ENCODE measurements around the gene CCL5. TPM values are rescaled to one million over a fixed set of nuclear protein-coding genes. Genes with fewer than 3 reads are reported as not detected.
"Not testable (repeated sequence)": the region's sequence is repeated elsewhere in the genome, so short reads cannot be mapped to it uniquely, and the experiment has no call there.

Gene CCL5
- polyA plus RNA-seq, 3 donors: 0.96 to 1.4 (median 1.4) TPM

DNA sequence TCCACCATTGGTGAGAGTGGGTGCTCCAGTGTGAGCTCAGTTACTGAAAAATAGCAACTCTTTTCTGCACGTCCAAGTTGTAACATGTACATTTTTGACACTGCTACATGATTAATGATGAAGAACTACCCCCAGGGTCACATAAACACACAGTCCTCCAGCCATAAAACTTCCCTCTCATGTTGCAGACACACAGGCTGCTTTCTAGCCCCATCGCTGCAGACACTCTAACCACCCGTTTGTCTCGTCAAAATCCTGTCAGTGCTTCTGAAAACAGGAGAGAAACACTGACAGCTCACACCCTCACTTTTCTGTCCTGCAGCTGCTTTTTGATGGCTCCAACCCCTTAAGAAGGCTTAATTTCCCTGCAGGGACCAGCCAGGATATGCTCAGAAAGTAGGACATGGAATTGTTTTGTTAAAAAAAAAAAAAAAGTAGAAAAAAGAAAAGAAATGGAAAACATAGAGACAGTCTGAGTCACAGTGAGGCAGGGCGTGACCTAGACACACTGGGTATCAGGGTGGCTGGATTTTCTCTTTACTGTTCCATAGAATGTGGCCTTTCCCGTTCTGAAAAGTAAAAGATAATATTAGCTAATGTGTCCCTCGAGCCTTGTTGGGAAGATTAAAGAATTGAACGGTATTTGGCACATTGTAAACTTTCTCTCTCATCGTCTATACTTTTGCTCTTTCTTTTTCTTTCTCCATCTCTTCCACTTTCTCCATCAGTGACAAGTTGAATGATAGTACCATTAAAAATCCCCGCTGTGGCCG, 20.7 kb upstream of the CCL5 start:
- peak; percentile 65 for DNase-seq

DNA sequence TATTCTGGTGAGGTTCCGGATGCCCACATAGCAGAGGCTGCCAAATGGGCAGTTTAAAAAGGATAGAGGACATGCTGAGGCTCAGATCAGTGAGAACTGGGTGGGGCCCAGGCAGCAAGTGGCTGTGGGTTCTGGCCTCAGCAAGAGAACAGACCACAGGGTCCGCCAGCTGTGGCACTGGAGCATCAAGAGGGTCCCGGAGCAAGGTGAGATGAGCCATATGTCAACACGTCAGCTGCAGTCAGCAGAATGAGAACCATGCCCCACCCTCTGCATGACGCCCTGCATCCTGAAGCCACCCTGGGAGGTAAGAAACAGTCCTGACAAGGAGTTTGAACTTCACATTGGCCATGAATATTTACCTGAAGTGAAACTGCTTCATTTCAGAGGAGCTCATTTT, 20.1 kb upstream of the CCL5 start:
- no peak for DNase-seq

DNA sequence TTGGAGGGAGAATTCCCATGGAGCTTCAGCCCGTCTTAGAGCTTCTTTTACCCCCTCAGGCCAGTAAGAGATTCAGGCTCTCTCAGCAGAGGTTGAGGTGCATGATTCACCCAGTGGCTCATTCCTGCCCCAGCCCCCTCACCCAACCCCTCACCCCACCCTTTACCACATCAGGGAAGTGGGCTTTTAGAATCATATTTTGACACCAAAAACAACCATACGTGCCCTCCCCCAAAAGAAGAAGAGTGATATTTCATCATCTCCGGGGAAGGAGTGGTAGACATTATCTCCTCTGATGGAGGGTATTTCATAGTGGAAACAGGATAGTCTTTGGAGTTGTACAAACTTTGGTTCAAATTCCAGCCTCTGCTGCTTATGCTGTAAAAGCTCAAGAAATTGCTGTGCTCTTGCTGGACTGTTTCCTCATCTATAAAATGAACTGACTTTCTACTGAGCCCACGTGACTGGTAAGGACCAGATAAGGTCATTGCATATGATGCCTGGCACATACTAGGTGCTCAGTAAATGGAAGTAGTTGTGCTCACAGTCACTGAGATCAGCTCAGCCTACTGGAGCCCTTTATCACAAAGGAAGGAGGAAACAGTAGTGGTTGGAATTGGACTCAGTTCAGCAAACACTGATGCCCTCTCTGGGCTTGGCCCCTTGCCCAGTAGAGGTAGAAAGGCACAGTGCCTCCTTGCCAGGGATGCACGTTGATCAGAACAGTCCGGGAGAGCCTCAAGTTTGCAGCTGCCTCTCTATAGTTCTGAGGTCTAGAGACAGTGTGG, 18.3 kb upstream of the CCL5 start:
- DNase-seq: no peak

DNA sequence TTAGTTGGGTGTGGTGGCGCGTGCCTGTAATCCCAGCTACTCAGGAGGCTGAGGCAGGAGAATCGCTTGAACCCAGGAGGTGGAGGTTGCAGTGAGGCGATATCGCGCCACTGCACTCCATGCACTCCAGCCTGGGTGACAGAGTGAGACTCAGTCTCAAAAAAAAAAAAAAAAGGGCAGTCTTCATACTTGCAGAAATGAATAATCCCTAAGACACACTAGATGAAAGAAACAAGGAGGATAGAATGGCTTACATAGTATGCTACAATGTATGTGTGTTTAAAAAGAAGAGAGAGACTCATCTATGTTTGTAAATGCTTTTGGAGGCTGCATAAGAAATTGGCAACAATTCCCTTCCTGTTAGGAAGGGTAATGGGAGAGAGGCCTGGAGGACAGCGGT, 17.6 kb upstream of the CCL5 start:
- DNase-seq: not testable (repeated sequence)

DNA sequence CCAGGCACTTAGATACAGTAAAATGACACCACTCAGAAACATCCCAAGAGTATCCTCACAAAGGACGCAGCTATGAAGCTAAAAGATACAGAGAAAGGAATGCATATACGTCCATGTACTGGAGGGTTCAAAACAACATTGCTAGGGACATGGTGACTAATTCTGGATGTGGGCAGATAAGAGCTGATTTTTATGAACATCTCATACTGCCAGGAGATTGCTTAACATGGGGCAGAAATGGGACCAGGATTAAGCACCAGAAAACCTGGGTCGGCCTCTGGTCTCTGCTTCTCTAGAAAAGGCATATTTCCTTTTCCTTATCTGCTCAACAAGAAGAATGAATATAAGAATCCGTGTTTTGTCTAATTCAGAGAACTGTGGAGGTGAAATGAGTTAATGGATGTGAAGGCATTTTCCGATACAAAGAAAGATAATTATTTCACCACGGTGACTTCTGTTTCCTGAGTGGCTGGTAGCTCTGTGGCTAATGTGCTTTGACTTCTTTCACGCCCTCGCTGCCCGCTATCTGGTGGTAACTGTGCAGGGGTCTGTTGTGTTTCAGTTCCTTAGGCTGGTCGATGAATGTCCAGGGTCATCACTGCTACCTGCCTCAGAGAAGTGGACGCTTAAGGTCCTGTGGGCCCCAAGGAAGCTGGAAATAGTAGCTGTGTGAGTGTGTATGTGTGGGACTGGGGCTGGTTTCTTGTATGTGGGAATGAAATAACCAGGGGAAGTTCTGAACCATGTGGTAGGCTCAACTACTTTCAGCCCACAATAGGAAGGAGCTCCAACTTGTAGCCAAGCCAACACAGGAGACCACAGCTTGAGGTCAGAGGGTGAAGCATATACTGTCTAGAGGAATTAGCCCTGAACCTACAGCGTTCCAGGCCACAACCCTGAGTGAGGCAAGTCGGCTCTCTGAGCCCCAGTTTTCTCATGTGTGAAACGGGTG, 15.8 kb upstream of the CCL5 start:
- DNase-seq: no peak

DNA sequence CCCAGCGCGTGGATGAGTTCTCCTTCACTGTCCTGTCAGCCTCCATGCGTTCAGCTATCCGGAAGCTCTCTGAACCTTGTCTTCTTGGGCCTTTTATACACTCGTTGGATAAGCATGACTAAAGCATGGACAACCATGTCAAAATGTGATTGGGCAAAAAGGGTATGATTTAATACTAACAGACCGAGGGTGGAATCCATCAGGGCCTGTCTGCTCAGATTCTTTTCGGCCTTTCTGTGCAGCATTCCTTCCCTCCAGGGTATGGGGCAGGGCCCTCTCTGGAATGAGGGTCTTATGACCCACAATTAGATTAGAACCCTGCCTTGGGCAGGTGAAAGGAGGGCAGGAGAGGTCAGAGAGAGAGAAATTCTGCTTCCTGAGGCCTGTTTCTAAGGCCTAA, 14.0 kb upstream of the CCL5 start:
- DNase-seq: no peak

DNA sequence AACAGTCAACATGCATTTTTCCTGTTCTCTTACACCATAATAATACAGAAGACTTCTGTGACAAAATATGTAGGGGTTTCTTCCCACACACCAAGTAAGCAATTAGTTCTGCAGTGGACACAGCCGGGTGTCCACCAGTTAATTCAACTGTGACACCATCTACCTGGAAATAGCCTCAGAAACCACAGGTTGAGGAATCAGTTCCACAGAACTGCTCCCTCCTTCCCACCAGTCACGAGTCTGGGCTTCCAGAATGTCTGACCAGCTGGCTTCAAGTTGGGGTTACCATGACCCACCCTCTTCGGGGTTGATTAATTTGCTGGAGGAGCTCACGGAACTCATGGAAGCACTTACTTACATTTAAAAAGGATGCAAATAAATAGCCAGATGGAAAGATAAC, 13.6 kb upstream of the CCL5 start:
- no peak for DNase-seq

DNA sequence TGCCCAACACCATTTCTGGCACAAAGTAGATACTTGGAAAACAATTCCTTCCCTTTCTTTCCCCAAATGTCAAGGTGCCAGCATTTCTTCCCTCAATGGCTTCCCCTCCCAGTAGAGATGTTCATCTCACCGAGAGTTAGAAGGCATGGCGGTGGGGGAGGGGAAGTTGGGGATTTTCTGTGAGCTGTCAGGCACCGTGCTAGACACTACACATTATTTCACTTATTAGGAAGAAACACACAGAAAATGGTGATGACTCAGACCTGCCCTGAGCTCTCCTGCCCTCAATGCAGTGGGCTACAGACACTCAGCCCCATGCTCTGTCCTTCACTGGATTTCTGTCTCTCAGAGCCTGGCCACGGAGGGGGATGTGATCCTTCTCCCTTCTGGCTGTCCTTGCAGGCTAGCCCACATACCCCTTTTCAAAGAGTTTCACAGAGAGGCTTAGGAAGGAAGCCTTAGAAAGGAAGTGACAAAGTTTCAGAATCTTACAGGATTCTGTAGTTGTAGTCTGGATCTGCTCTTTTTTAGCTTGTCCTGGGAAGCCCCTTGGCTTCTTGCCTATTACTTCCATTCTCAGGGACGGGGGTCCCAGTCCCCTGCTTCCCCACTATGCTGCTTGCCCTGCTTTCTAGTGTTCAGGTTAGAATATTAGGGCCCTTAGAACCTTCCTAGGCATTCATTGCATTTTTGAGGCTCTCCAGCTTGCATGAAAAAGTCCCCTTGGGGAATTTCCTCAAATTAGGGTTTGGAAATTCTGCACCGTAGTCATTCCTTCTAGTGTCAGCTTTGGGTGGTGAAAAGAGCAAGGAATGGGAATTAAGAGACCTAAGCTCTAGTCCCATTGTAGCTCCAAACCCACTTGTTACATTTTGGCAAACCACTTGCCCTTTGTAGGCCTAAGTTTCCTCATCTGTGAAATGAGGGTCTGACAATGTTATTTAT, 12.2 kb upstream of the CCL5 start:
- DNase-seq: no peak

DNA sequence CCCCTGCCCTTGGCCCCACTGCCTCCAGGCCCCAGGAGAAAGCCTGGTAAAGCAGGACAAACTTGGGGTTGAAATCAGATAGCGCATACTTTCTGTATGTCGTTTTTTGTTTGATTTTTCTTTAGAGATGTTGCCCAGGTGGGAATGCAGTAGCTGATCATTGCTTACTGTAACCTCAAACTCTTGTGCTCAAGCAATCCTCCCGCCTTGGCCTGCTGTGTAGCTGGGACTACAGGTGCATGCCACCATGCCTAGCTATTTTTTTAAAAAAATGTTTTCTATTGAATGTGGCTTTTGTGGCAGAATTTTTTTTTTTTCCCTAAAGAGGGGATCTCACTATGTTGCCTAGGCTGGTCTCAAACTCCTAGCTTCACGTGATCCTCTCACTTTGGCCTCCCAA, 11.1 kb upstream of the CCL5 start:
- no peak for DNase-seq

DNA sequence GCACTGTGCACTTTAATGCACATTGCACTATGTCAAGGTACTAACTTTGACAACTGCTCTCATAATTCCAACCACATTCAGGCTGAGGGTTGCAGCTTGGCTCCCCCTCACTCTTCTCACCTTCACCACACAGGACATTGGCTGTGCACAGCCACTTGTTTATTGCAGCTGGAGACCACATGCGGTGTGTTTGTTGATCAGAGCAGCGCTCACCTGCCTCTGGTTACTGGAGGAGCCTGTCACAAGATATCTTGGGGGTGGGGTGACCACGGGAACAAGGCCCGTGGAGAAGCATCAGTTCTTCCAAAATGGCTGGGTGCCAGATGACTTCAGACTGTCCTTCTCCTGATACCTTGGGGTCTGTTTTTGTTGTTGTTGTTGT, 10.6 kb upstream of the CCL5 start:
- no peak for DNase-seq

DNA sequence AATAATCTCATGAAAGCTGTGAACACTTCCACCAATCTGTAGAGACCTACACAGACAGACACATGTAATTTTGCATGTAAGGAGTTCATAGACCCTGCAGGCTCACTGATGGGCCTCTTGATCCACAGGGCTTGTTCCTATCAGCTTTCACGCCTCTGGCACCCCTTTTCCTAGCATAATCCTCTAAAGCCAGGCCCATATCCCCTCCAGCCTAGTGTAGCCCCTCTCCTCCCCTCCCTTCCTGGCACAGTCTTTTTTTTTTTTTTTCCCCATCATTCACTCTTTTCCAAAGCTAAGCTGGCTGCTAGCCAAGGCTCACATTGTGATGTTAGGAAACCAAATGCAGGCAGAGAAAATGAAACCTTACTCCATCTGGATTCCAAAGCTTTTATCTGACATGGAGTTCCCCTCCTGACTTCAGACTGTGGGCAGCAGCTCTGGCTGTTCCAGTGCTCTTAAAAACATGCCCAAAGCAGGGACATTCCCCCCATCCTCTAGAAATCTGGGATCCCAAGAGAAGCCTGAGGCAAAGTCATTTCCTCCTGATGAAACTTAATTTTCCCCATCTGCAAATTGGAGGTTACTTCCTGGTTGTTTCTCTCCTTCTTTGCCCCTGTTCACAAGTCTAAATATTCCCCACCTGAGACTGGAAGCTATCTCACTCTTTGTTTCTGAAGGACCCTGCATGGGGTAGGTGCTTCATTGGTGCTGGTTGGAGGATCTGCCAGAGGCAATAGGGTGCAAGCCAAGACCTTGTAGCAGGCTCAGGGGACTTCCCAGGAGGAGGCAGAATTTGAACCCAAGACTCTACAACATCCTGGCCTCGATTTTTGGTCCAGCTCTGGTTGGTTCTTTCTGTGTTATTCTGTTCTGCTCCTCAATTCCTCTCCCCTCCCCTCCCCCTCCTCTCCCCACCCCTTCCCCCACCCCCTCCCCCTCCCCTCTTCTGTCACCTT, 9.9 kb upstream of the CCL5 start:
- peak; percentile 74 for DNase-seq

DNA sequence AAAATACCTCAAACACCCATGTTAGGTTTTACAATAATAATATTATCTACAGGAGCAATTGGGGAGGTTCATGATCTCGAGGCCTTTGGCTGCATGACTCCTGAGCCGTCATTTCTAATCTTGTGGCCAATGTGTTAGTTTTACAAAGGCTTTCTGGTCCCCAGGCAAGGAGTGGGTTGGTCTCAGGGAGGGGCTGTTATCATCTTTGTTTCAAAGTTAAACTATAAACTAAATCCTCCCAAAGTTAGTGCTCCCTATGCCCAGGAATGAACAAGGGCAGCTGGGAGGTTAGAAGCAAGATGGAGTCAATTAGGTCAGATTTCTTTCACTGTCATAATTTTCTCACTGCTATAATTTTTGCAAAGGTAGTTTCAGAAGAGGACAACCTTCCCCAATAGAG, 9.1 kb upstream of the CCL5 start:
- DNase-seq: no peak

DNA sequence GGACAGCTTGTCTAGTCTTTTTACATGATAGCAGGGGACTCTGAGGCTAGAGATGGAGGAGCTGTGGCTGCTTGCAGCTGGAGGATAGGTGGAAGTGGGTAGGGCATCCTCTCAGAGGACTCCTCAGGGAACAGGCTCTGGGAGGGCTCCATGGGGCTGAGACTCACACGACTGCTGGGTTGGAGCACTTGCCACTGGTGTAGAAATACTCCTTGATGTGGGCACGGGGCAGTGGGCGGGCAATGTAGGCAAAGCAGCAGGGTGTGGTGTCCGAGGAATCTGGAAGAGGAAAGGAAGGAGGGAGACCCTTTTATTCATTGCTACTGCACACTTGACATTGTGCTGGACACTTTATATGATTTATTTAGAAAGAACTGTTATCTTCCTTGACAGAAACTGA, 1.8 kb downstream of the CCL5 start:
- no peak for DNase-seq

DNA sequence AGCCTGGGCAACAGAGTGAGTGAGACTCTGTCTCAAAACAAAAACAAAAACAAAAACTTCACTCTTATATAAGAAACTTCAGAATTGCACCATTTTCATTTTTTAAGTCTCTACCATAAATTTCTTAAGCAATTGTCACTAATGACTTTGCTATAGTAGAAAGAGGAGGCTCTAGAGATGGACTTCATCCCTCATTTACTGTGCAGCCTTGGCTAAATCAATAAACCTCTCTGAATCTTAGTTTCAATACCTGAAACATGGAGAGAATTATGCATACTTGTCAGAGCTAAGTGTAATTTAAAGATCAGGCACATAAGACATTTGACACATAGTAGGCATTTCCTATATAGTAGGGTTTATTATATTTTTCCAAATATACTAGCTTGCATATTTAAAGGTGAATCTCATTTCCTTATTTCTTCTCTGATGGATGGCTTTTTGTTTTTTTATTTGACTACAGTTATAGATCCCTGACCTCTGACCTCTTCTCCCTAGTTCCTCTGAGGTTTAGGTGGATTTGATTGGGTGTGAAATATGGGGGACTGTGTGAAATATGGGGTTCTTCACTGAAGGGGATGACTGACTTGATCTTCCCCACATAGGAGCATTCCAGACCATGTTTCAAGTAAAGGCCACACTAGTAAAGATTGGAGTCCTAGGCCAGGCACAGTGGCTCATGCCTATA, 2.7 kb downstream of the CCL5 start:
- DNase-seq: no peak

DNA sequence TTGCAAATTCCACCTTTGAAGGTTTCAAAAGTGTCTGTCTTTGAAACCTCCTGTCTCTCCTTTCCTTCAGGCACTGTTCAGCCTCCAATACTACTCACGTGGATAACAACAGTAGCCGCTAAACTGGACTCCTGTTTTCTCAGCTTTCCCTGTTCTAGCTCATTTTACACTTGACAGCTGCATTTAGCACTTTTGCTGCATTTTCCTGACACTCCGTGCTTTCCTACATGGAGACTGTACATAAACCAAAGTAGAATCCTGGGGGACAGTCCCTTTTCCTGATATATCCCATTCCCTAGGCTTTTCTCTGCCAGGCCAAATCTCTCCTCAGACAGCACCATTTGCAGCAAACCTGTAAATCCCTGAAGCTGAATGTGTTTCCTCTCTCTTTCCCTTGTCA, 3.6 kb downstream of the CCL5 start:
- DNase-seq: no peak

DNA sequence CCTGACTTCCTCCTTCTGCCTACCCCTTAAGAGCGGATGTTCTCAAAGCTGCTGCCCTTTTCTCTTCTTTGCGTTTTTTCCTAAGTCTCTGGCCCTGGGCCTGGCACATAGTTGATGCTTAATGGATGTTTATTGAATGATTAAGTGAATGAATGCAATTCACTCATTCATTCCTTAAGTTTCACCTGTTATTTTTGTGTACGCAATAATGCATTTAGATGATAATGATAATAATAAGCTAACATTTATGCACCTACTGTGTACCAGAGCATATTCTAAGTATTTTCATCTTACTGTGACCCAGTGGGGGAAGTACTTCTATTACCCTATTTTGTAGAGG, 4.4 kb downstream of the CCL5 start:
- DNase-seq: no peak

DNA sequence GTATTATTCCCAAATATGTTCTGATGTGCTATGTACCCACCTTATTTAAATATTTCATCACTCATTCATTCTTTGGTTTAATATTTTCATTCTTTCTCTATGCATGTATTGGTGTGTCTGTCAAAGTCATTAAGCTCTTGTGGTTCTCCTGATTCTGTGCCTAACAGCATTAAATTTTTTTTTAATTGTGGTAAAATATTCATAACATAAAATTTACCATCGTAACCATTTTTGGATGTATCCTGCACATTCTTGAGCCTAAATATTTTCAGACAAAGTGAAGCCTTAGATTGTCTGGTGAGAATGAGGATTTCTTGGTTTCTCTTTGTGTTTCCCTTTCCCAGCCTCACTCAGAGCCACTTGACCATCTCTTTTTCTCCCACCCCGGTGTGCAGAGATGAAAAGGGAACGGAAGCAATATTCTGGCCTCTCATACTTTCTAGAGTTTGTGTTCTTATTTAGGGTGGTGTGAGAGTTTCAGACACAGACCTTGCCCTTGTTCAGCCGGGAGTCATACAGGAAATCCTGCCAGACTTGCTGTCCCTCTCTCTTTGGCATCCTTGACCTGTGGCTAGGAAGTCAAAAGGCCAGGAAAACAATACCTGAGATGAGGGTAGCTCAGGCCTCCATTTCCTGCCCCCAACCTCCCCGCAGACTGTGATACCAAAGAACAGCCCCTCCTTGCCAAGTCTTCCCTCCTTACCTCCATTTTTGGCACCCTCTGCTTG, 4.9 kb downstream of the CCL5 start:
- DNase-seq: no peak

DNA sequence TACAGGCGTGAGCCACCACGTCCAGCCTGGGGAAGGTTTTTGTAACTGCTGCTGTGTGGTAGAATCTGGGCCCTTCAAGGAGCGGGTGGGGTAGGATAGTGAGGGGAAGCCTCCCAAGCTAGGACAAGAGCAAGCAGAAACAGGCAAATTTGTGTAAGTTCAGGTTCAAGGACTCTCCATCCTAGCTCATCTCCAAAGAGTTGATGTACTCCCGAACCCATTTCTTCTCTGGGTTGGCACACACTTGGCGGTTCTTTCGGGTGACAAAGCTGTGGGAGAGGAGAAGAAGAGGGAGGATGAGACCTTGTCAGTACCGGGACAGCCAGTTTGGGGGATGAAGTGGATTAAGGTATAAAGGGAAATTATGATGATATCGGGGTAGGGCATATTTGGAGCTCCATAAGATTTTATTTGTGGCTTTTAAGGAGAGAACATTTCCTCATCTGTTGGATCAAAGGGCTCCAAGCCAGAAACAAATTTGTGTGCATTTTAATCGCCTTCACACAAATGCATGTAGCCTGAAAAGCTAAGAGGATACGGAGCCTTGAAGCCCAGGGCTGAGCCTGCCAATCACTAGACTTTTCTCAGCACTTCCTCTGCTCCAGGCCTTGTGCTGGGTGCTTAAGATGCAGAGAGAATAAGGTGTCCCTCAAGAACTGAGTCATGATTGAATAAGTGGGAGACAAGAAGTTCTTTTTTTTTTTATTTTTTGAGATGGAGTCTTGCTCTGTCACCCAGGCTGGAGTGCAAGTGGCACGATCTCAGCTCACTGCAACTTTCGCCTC, 7.8 kb downstream of the CCL5 start:
- no peak for DNase-seq

All from renal pelvis (tissue), 4 donors.